Stimulated activated CD4-positive, alpha-beta T cell treated with anti-CD3 and anti-CD28 coated beads, Interleukin-4, amount 100 ng/mL, for 4 hours (primary cell): ENCODE results near the gene AGT.
"Not testable (repeated sequence)": the region's sequence is repeated elsewhere in the genome, so short reads cannot be mapped to it uniquely, and the experiment has no call there.

Source experiments
- DNase-seq, 2 experiments: peaks; one replicate each; pipeline ENCODE4 v3.0.0-alpha.2; 2020

Gene AGT

GRCh38 chr1:230684998-230685397 lies 28.9 kb downstream of the AGT start:
- no peak for DNase-seq

GRCh38 chr1:230684146-230684545 lies 29.8 kb downstream of the AGT start:
- DNase-seq = no peak

- no peak for DNase-seq
Measured at GRCh38 chr1:230682882-230683610, 30.9 kb downstream of the AGT start.

GRCh38 chr1:230682274-230682673 lies 31.6 kb downstream of the AGT start:
- DNase-seq = no peak

- no peak for DNase-seq
Measured at GRCh38 chr1:230681599-230681998, 32.3 kb downstream of the AGT start.

- DNase-seq = no peak
Measured at GRCh38 chr1:230680300-230681025, 33.5 kb downstream of the AGT start.

- no peak for DNase-seq
Measured at GRCh38 chr1:230679825-230680224, 34.1 kb downstream of the AGT start.

- DNase-seq = no peak
Measured at GRCh38 chr1:230679192-230679591, 34.7 kb downstream of the AGT start.

GRCh38 chr1:230677200-230677599 lies 36.7 kb downstream of the AGT start:
- no peak for DNase-seq

- no peak for DNase-seq
Measured at GRCh38 chr1:230674581-230674980, 39.3 kb downstream of the AGT start.

- no peak for DNase-seq
Measured at GRCh38 chr1:230669543-230669942, 44.4 kb downstream of the AGT start.

GRCh38 chr1:230668227-230668626 lies 45.7 kb downstream of the AGT start:
- DNase-seq = no peak

- DNase-seq = no peak
Measured at GRCh38 chr1:230661976-230662375, 51.9 kb downstream of the AGT start.

- no peak for DNase-seq
Measured at GRCh38 chr1:230658691-230659090, 55.2 kb downstream of the AGT start.

GRCh38 chr1:230658103-230658502 lies 55.8 kb downstream of the AGT start:
- DNase-seq = not testable (repeated sequence)

- DNase-seq = not testable (repeated sequence)
Measured at GRCh38 chr1:230656719-230657118, 57.2 kb downstream of the AGT start.
